ENCODE measurements around the gene KIAA0825. TPM values are rescaled to one million over a fixed set of nuclear protein-coding genes. Genes with fewer than 3 reads are reported as not detected.
"Not testable (repeated sequence)": the region's sequence is repeated elsewhere in the genome, so short reads cannot be mapped to it uniquely, and the experiment has no call there.

The KIAA0825 gene
- total RNA-seq, 1 donor from 2014 or later, result 4.2 TPM

GRCh38 chr5:94161801-94162200 lies 456.6 kb downstream of the KIAA0825 start:
- no peak for DNase-seq (ENCODE audit: extremely low spot score, unreplicated experiment)
- Mint-ChIP-seq H3K27ac (no peak overlapping the region), H3K4me3 (no peak overlapping the region), H3K4me1 (ENCODE audit: unreplicated experiment) (no peaks in the 10 kb centered on the region), H3K27me3 (no peaks in the 10 kb centered on the region), H3K9me3 (no peaks in the 10 kb centered on the region), H3K36me3 (no peaks in the 10 kb centered on the region)
- TF ChIP-seq, protein P1, sequence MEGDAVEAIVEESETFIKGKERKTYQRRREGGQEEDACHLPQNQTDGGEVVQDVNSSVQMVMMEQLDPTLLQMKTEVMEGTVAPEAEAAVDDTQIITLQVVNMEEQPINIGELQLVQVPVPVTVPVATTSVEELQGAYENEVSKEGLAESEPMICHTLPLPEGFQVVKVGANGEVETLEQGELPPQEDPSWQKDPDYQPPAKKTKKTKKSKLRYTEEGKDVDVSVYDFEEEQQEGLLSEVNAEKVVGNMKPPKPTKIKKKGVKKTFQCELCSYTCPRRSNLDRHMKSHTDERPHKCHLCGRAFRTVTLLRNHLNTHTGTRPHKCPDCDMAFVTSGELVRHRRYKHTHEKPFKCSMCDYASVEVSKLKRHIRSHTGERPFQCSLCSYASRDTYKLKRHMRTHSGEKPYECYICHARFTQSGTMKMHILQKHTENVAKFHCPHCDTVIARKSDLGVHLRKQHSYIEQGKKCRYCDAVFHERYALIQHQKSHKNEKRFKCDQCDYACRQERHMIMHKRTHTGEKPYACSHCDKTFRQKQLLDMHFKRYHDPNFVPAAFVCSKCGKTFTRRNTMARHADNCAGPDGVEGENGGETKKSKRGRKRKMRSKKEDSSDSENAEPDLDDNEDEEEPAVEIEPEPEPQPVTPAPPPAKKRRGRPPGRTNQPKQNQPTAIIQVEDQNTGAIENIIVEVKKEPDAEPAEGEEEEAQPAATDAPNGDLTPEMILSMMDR (conservative IDR thresholded peaks at IDR 0.05), result no peak

GRCh38 chr5:94159144-94159543 lies 459.3 kb downstream of the KIAA0825 start:
- no peaks in the 10 kb centered on the region for H3K4me1 Mint-ChIP-seq (ENCODE audit: unreplicated experiment)
- TF ChIP-seq, protein P1 (conservative IDR thresholded peaks at IDR 0.05), result no peak
- no peak overlapping the region for H3K4me3 Mint-ChIP-seq
- H3K27ac Mint-ChIP-seq, result no peak overlapping the region
- H3K27me3 Mint-ChIP-seq, result no peaks in the 10 kb centered on the region
- H3K9me3 Mint-ChIP-seq, result no peaks in the 10 kb centered on the region
- DNase-seq (ENCODE audit: extremely low spot score, unreplicated experiment), result no peak
- H3K36me3 Mint-ChIP-seq, result no peaks in the 10 kb centered on the region

- Mint-ChIP-seq H3K27ac (no peak overlapping the region), H3K36me3 (no peaks in the 10 kb centered on the region), H3K27me3 (no peaks in the 10 kb centered on the region), H3K9me3 (no peaks in the 10 kb centered on the region), H3K4me1 (ENCODE audit: unreplicated experiment) (no peaks in the 10 kb centered on the region), H3K4me3 (no peak overlapping the region)
- TF ChIP-seq, protein P1 (conservative IDR thresholded peaks at IDR 0.05), result no peak
- DNase-seq (ENCODE audit: extremely low spot score, unreplicated experiment), result no peak
Observed at GRCh38 chr5:94157704-94158539, 460.5 kb downstream of the KIAA0825 start.

GRCh38 chr5:94154672-94155071 lies 463.7 kb downstream of the KIAA0825 start:
- TF ChIP-seq, protein P1 (conservative IDR thresholded peaks at IDR 0.05), result no peak
- no peaks in the 10 kb centered on the region for H3K4me1 Mint-ChIP-seq (ENCODE audit: unreplicated experiment)
- H3K4me3 Mint-ChIP-seq, result no peak overlapping the region
- H3K9me3 Mint-ChIP-seq, result no peaks in the 10 kb centered on the region
- H3K36me3 Mint-ChIP-seq, result no peaks in the 10 kb centered on the region
- no peaks in the 10 kb centered on the region for H3K27me3 Mint-ChIP-seq
- H3K27ac Mint-ChIP-seq, result no peak overlapping the region
- no peak for DNase-seq (ENCODE audit: extremely low spot score, unreplicated experiment)

GRCh38 chr5:94153736-94154450 lies 464.5 kb downstream of the KIAA0825 start:
- H3K27ac Mint-ChIP-seq, result no peak overlapping the region
- H3K36me3 Mint-ChIP-seq, result no peaks in the 10 kb centered on the region
- no peaks in the 10 kb centered on the region for H3K9me3 Mint-ChIP-seq
- TF ChIP-seq, protein P1 (conservative IDR thresholded peaks at IDR 0.05), result no peak
- H3K4me3 Mint-ChIP-seq, result no peak overlapping the region
- H3K4me1 Mint-ChIP-seq (ENCODE audit: unreplicated experiment), result no peaks in the 10 kb centered on the region
- no peak for DNase-seq (ENCODE audit: extremely low spot score, unreplicated experiment)
- no peaks in the 10 kb centered on the region for H3K27me3 Mint-ChIP-seq

DNA sequence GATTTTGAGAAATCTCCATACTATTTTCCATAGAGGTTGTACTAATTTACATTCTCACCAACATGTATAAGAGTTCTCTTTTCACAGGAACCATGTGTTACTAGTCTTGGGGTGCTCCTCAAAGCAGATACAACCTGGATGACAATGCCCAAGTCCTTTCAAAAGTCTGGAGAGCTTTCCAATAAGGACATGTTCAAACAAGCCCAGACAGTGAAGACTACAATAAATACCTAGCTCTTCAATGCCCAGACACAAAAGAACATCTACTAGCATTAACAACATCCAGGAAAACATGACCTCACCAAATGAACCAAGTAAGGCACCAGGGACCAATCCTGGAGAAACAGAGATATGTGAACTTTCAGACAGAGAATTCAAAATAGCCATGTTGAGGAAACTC lies 474.8 kb downstream of the KIAA0825 start:
- not testable (repeated sequence) for H3K36me3 Mint-ChIP-seq; H3K27me3 Mint-ChIP-seq; H3K4me3 Mint-ChIP-seq; H3K4me1 Mint-ChIP-seq (ENCODE audit: unreplicated experiment); H3K27ac Mint-ChIP-seq; DNase-seq (ENCODE audit: extremely low spot score, unreplicated experiment); H3K9me3 Mint-ChIP-seq

Data from type B pancreatic cell (in vitro differentiated cells).